GM12801 (cell line): Measurements from ENCODE around the gene SWI5.

Experiments used
- CTCF ChIP-seq: IDR thresholded peaks from one replicate; pipeline ENCODE4 v1.5.1; 2011; ENCODE audit warnings: control low read depth; ENCODE audit not compliant: insufficient read length; ENCODE audit errors: extremely low read depth

SWI5 gene

GRCh38 chr9:128293091-128293490 lies 17.0 kb downstream of the SWI5 start:
- TF ChIP-seq CTCF = no peak

GRCh38 chr9:128294142-128294541 lies 18.1 kb downstream of the SWI5 start:
- TF ChIP-seq CTCF = no peak

- TF ChIP-seq CTCF = no peak
Measured at GRCh38 chr9:128296340-128297220, 20.5 kb downstream of the SWI5 start.

GRCh38 chr9:128297221-128297773 lies 21.2 kb downstream of the SWI5 start:
- no peak for TF ChIP-seq CTCF

GRCh38 chr9:128298535-128299482 lies 22.7 kb downstream of the SWI5 start:
- no peak for TF ChIP-seq CTCF

- TF ChIP-seq CTCF = no peak
Measured at GRCh38 chr9:128304136-128304970, 28.3 kb downstream of the SWI5 start.
